CD4-positive, alpha-beta T cell (primary cell): Measurements from ENCODE around the gene VAT1L. TPM values are rescaled to one million over a fixed set of nuclear protein-coding genes. Genes with fewer than 3 reads are reported as not detected.

Experiments used
- ATAC-seq: fragments of 200-7000 bp; cut with Tn5 transposase; one replicate; pipeline ENCODE4 v1.10.0; 2022; ENCODE audit warnings: mild to moderate bottlenecking; ENCODE audit not compliant: poor library complexity
- CTCF ChIA-PET: fragments of 350-600 bp; sonication (Branson Sonifier 250); formaldehyde crosslinking; loops from one replicate; lab custom pipeline; 2021; ENCODE audit warnings: antibody characterized with exemption, inconsistent platforms; lab: Charles Lee
- POLR2A ChIA-PET: fragments of 350-600 bp; sonication (Branson Sonifier 250); formaldehyde crosslinking; loops from one replicate; lab custom pipeline; 2021; ENCODE audit warnings: antibody characterized with exemption, inconsistent platforms; lab: Charles Lee
- DNase-seq, 14 experiments: peaks; one replicate each; pipeline ENCODE4 v3.0.0-alpha.2; 2013 to 2020; ENCODE audit warnings: mixed read lengths in 2 of 14
- H3K27ac ChIP-seq, 2 donors: one replicate each; pipeline versions ENCODE4 v1.5.1 to v1.7.0; 2013; ENCODE audit warnings: low read length in 2 of 2, low read depth in 1 of 2, mild to moderate bottlenecking in 1 of 2
- H3K27me3 ChIP-seq, 2 experiments: 1 replicate in 1 of 2; 2 replicates in 1 of 2; pipeline versions ENCODE4 v1.6.1 to v1.7.0; 2013; ENCODE audit warnings: low read length in 2 of 2, control low read depth in 1 of 2, mild to moderate bottlenecking in 1 of 2, moderate library complexity in 1 of 2; ENCODE audit not compliant: insufficient read depth in 2 of 2, control insufficient read depth in 1 of 2
- H3K36me3 ChIP-seq: one replicate; pipeline ENCODE4 v1.6.1; 2013; ENCODE audit warnings: low read length, control low read depth; ENCODE audit not compliant: insufficient read depth
- H3K4me1 ChIP-seq: one replicate; pipeline ENCODE4 v1.6.1; 2013; ENCODE audit warnings: low read length, control low read depth; ENCODE audit not compliant: insufficient read depth
- H3K4me3 ChIP-seq: one replicate; pipeline ENCODE4 v1.5.1; 2013; ENCODE audit warnings: mild to moderate bottlenecking, low read length, moderate library complexity
- H3K9me3 ChIP-seq, 2 experiments: 1 replicate in 1 of 2; 2 replicates in 1 of 2; pipeline versions ENCODE4 v1.6.1 to v1.7.0; 2013; ENCODE audit warnings: low read length in 2 of 2, mild to moderate bottlenecking in 2 of 2, control low read depth in 1 of 2, moderate library complexity in 1 of 2; ENCODE audit not compliant: control insufficient read depth in 1 of 2, insufficient read depth in 1 of 2
- H3K27ac Mint-ChIP-seq: one replicate; pipeline ENCODE4 v1.8.0; 2020; ENCODE audit warnings: mixed read lengths
- H3K27me3 Mint-ChIP-seq: one replicate; pipeline ENCODE4 v1.8.0; 2021; ENCODE audit warnings: mixed read lengths
- H3K36me3 Mint-ChIP-seq: one replicate; pipeline ENCODE4 v1.8.0; 2021; ENCODE audit warnings: low read depth, mixed read lengths
- H3K4me1 Mint-ChIP-seq: one replicate; pipeline ENCODE4 v1.8.0; 2021; ENCODE audit warnings: low read depth, mixed read lengths
- H3K4me3 Mint-ChIP-seq: one replicate; pipeline ENCODE4 v1.8.0; 2020; ENCODE audit warnings: mild to moderate bottlenecking, mixed read lengths
- H3K9me3 Mint-ChIP-seq: one replicate; pipeline ENCODE4 v1.8.0; 2020; ENCODE audit warnings: mixed read lengths
- CTCF ChIP-seq: fragments of 200-600 bp; IDR thresholded peaks from one replicate; pipeline ENCODE4 v1.8.0; 2022; ENCODE audit warnings: antibody characterized with exemption, mild to moderate bottlenecking
- intact Hi-C, 2 experiments: fragments of 100-400 bp; cut with DNase I in 1 of 2; cut with micrococcal nuclease in 1 of 2; formaldehyde crosslinking; loops; one replicate each; pipeline versions ENCODE4 v1.15.1 to v1.9.0; 2023 to 2025; cut with DNase I, micrococcal nuclease
- total RNA-seq, 174 experiments: library from RNA in 2 of 174; stranded (reverse) in 2 of 174; gene quantifications; one replicate each; pipeline ENCODE4 v1.2.3 and lab custom pipeline; 2021 to 2026

Gene VAT1L
- total RNA-seq, 2 experiments from 2014 or later = not detected

DNA sequence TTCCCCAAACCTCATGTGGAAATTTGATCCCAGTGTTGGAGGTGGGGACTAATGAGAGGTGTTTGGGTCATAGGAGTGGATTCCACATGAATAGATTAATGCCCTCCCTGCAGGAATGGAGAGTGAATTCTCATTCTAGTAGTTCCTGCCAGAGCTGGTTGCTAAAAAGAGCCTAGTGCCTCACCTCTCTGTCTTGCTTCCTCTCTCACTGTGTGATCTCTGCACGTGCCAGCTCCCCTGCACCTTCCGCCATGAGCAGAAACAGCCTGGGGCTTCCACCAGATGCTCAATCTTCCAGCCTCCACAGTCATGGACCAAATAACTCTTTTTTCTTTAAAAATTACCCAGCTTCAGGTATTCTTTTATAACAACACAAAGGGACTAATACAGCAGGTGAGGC is 161.1 kb downstream of the VAT1L start:
- ATAC-seq (no peak), DNase-seq (no peak)
- Mint-ChIP-seq H3K4me3 (no peak overlapping the region), H3K36me3 (no peaks in the 10 kb centered on the region), H3K9me3 (no peaks in the 10 kb centered on the region), H3K4me1 (no peaks in the 10 kb centered on the region), H3K27me3 (peaks cover 31% of the 10 kb centered on the region), H3K27ac (no peak overlapping the region)
- ChIA-PET POLR2A (no interaction called here), CTCF (no interaction called here)
- intact Hi-C loops = no loop called here
- Histone ChIP-seq H3K27me3 (peaks cover 2 to 26% of the 10 kb centered on the region in 2 experiments), H3K36me3 (no peaks in the 10 kb centered on the region), H3K9me3 (peaks cover 0 to 4% of the 10 kb centered on the region in 2 experiments), H3K27ac (no peak overlapping the region), H3K4me3 (no peak overlapping the region), H3K4me1 (no peaks in the 10 kb centered on the region)
- TF ChIP-seq CTCF = no peak

DNA sequence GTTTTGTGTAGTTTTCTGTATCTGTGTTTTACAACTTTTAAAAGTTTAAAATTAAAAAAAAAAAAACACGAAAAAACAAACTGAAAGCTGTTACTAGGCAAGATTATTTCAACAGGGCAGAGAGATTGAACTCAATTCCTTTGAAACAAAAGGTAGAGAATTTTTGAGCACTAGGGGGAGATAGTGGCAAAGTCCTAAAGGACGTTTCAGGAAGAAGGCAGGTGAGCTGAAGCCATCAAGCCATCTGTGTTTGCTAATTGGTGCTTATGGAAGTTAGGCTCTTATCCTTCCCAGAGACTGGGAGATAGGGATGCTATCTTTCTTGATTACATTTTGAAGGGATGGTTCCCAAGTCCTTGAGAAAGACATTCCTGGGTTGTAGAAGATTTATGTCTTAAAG is 163.4 kb downstream of the VAT1L start:
- Mint-ChIP-seq H3K4me1 (no peaks in the 10 kb centered on the region), H3K36me3 (no peaks in the 10 kb centered on the region), H3K27ac (no peak overlapping the region), H3K27me3 (peaks cover 38% of the 10 kb centered on the region), H3K9me3 (no peaks in the 10 kb centered on the region), H3K4me3 (no peak overlapping the region)
- no peaks in the 10 kb centered on the region for H3K4me1 ChIP-seq
- peak in 1 of 14 experiments; percentile 25 for DNase-seq
- ChIA-PET POLR2A (no interaction called here), CTCF (no interaction called here)
- H3K36me3 ChIP-seq = no peaks in the 10 kb centered on the region
- H3K4me3 ChIP-seq = no peak overlapping the region
- peaks cover 6 to 20% of the 10 kb centered on the region in 2 experiments for H3K27me3 ChIP-seq
- peaks cover 0 to 4% of the 10 kb centered on the region in 2 experiments for H3K9me3 ChIP-seq
- no peak for TF ChIP-seq CTCF
- H3K27ac ChIP-seq = no peak overlapping the region
- intact Hi-C loops = no loop called here
- no peak for ATAC-seq

DNA sequence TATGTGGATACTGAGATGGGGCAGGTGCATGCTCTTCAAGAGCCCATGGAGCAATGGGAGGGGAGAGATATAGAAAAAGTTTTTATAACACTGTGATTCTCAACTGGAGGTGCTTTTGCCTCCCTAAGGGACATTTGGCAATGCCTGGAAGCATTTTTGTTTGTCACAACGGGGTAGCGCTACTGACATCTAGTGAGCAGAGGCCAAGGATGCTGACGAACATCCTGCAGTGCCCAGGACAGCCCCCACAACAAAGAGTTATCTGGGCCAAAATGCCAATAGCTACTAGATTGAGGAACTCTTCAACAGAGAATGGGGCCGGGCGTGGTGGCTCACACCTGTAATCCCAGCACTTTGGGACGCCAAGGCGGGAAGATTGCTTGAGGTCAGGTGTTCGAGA is 166.8 kb downstream of the VAT1L start:
- no peaks in the 10 kb centered on the region for H3K4me1 Mint-ChIP-seq
- H3K9me3 Mint-ChIP-seq = no peaks in the 10 kb centered on the region
- TF ChIP-seq CTCF = no peak
- intact Hi-C loops = no loop called here
- H3K27me3 ChIP-seq = peaks cover 0 to 3% of the 10 kb centered on the region in 2 experiments
- H3K27ac Mint-ChIP-seq = no peak overlapping the region
- H3K4me1 ChIP-seq = no peaks in the 10 kb centered on the region
- DNase-seq (no peak), ATAC-seq (no peak)
- ChIA-PET CTCF (no interaction called here), POLR2A (no interaction called here)
- peaks cover 0 to 4% of the 10 kb centered on the region in 2 experiments for H3K9me3 ChIP-seq
- no peak overlapping the region for H3K27ac ChIP-seq
- H3K36me3 ChIP-seq = no peaks in the 10 kb centered on the region
- H3K36me3 Mint-ChIP-seq = no peaks in the 10 kb centered on the region
- no peak overlapping the region for H3K4me3 ChIP-seq
- H3K27me3 Mint-ChIP-seq = peaks cover 24% of the 10 kb centered on the region
- no peak overlapping the region for H3K4me3 Mint-ChIP-seq
